ELF-1 (cell line): ENCODE measurements around the gene GPD1.
"Not testable (repeated sequence)": the region's sequence is repeated elsewhere in the genome, so short reads cannot be mapped to it uniquely, and the experiment has no call there.

Experiments used
- DNase-seq: peaks from one replicate; pipeline ENCODE4 v3.0.0-alpha.2; 2016; ENCODE audit warnings: low read depth, low spot score

Gene GPD1

DNA sequence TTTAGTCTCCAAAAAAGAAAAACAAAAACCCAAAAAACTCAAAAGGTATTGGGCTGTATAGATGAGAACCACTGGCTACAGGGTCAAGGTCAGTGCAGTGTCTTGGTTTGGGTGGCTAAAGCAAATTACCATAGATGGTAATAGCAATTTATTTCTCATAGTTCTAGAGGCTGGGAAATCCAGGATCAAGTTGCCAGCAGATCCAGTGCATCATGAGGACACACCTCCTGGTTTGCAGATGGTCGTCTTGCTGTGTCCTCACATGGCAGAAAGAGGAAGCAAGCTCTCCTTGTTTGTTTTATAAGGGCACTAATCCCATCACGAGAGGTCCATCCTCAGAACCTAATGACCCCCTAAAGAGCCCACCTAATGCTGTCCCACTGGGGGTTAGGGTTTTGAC lies 19.4 kb downstream of the GPD1 start:
- no peak for DNase-seq

DNA sequence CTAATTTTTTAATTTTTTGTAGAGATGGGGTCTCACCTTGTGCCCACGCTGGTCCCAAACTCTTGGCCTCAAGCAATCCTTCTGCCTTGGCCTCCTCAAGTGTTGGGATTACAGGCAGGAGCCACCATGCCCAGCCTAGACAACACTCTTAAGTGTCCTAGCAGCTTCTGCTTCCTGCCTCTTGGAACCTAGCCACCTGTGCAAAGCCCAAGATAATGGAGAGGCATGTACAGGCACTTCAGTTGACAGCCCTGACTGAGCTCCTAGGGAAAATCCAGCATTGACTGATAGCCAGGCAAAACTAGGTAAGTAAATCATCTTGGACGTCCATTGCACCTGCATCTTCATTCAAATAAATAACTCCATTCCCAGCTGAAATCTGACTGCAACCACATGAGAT lies 23.7 kb downstream of the GPD1 start:
- DNase-seq, result no peak

DNA sequence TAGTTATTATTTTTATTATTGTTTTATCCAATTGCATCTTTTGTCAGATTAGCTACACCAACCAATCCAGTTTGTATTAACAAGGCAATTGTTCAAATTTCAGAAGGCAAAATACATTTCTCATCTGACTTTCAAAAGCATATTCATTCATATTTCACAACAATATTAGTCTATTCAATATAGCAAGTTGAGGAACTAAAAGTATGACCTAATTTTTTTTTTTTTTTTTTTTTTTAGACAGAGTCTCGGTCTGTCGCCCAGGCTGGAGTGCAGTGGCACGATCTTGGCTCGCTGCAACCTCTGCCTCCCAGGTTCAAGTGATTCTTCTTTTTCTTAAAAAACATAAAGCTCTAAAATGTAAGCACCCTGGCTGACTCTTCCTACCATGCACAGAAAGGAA lies 25.5 kb downstream of the GPD1 start:
- no peak for DNase-seq

DNA sequence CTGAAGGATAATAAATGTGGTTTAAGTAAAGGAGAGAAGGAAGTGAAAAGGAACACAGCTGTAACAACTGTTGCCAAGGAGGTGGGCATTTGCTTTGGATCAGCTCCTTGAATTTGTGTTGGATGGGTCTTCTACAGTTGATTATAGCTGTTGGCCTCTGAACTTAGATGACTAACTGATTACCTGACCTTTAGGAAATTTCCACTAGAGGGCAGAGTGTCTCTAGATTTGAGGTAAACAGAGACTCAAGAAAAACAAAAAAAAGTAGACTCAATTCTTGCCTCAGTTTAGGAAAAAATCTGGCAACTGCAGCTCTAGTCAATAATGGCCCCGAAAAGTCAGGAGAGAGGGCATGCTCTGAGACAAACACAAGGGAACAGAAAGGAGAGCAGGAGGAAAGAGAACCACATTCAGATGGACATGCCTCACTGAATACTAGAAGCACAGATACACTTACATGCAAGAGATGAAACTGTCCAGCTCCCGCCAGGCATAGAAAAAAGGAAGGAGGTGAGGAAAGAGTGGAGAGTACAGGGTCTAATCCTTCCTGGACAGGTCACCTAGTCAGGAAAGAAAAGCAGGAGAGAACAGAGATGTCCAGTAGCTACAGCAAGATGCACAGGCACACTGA lies 28.8 kb downstream of the GPD1 start:
- DNase-seq, result peak; percentile 21

DNA sequence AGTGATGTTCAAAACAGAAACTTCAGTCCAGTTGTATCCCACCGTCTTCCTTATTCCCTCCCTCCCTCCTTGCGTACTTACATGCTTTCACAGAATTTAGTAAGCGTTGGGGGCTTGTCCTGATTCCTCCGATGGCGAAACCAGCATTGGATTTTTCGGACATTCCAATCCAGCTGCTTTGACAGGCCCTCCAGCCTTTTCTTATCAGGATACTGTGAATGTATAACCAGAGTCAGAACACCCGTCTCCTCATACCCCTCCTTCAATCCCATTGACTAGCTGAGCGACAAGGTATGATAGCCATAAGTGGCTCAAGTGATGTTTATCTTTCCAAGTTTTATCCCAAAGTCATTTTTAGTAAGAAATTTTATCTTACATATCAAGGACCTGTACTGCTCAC lies 39.2 kb downstream of the GPD1 start:
- no peak for DNase-seq

DNA sequence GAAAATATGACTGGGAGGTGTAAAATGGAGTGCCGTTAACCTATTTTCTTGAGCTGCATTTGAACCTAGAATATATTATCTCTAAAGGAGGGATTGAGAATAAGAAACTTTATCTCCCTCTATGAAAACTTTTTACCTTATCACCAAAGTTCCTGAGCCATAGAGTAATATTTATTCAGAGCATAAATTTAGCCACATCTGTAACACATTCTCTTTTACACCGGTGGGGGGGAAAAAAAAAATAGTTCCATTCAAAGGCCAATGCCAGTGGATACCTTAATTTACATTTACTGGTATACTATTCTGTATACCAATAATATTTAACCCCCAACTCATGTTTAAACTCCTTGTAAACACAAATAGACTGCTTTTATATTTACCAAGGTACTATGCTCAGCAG lies 41.6 kb downstream of the GPD1 start:
- DNase-seq, result no peak

DNA sequence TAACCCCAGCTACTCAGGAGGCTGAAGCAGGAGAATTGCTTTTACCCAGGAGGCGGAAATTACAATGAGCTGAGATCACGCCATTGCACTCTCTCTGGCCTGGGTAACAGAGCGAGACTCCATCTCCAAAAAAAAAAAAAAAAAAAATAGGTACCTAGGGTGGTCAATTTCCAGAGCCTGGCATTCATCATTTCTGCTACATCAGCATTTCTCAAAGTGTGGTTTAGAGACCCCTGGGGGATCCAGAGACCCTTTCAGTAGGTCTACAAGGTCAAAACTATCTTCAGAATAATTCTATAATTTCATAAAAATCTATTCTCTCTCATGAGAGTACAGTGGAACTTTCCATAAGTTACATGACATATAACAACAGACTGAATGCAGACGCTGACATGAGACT lies 43.5 kb downstream of the GPD1 start:
- no peak for DNase-seq

DNA sequence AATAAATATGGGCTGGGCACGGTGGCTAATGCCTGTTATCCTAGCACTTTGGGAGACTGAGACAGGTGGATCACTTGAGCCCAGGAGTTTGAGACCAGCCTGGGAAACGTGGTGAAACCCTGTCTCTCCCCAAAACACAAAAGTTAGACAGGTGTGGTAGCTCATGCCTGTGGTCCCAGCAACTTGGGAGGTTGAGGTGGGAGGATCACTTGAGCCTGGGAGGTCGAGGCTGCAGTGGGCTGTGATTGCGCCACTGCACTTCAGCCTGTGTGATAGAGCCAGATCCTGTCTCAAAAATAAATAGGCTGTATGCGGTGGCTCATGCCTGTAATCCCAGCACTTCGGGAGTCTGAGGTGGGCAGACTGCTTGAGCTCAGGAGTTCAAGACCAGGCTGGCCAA lies 44.2 kb downstream of the GPD1 start:
- DNase-seq, result not testable (repeated sequence)

DNA sequence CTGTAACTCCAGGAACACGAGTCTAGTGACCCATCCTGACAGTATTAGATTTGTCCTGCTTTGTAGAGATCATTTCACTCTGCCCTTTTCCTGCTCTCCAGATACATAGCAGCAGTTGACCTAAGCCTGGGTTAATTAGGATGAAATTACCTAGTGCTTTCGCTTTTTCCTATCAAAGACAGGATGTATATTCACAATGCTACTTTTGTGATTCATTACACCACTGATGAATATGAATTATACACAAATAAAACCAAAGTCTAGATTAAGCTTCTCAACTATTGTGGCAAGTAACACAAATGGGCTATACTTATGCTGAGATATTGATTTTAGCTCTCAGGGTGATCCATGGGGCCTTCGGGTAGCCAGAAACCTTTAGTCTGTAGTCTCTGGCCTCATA lies 45.5 kb downstream of the GPD1 start:
- no peak for DNase-seq

DNA sequence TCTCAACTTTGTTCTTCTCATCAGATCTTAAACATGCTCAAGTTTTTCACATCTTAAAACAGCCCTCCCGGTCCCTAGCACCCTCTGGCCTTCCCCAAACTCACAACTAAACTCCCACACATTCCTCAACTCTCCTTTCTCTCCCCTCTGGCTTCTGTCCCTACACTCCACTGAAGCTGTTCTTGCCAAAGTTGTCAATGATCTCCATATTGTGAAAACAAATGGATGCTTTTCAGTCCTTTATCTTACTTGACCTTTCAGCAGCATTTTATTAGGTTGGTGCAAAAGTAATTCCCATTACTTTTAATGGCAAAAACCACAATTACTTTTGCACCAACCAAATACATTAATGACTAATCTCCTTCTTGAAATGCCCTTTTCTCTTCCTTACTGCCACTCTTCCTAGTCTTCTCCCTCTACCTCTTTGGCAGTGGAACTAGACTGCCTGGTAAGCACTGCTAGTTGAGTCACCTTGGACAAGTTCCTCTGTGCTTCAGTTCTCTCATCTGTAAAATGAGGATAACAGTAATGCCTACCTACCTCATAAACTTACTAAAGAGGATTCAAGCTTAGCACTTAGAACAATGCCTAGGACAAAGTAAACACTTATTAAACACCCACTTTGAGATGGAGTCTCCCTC lies 47.4 kb downstream of the GPD1 start:
- DNase-seq, result no peak

DNA sequence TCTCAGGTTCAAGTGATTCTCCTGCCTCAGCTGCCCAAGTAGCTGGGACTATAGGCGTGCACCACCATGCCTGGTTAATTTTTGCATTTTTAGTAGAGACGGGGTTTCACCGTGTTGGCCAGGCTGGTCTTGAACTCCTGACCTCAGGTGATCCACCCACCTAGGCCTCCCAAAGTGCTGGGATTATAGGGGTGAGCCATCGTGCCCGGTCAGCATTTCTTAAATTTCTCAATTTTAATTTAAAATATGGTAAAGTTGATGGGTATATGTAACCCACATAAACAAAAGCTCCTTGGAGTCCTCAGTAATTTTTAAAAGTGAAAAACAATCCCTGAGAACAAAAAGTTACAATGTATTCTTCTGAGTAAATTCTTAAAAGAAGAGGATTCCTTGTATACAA lies 51.1 kb downstream of the GPD1 start:
- not testable (repeated sequence) for DNase-seq

DNA sequence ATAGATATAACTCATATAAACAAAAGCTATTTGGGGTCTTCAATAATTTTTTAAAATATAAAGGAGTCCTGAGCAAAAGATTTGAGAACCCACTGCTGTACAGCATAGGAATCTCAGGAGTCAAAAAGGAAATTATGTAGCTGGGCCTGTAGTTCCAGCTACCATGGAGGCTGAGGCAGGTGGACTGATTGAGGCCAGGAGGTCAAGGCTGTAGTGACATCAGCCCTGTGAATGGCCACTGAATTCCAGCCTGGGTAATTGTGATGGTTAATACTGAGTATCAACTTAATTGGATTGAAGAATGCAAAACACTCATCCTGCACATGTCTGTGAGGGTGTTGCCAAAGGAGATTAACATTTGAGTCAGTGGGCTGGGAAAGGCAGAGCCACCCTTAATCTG lies 52.8 kb downstream of the GPD1 start:
- DNase-seq, result no peak

DNA sequence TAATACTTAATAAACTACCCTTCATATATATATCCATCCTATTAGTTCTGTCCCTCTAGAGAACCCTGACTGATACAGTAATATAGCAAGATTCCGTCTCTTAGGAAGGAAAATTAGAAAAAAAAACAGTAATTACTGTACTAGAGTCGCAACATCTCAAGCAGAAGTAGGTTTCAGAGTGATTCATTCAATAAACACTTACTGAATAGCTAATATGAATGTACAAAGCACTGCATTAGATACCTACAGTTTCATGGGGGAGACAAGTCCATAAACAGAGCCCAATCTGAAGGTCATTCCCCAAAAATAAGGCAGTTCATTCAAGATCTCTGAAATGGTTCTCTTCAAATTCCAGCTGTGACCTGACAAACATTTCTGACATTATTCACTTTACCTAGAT lies 53.5 kb downstream of the GPD1 start:
- no peak for DNase-seq

DNA sequence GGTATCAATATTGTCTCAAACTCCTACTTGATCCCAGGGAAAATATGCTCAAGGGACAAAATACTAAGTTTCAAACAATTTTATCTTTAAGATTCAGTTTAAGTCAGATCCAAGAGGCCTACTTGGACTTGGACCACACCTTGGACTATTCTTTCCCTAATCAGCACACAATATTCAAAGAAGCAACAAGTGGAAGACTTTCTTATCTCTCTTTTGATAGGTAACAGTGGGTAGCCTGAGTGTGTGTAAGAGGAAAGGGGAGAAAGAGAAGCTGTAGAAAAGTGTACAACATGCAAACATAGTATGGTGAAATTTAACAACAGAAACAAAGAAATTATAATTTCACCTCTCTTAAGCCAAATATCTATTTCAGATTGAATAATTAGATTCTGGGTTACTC lies 56.8 kb downstream of the GPD1 start:
- no peak for DNase-seq
